Stomach (tissue), 9 donors: Measurements from ENCODE around the gene TKTL1. TPM values are rescaled to one million over a fixed set of nuclear protein-coding genes. Genes with fewer than 3 reads are reported as not detected.

Experiments
- DNase-seq, 2 donors: peaks; one replicate each; pipeline versions ENCODE4 v3.0.0 to v3.0.0-alpha.2; 2013 to 2019
- H3K27ac ChIP-seq, 5 donors: fragments of 200-600 bp in 4 of 5; sonication (generic) in 4 of 5; one replicate each; pipeline ENCODE4 v1.5.1; 2013 to 2019; ENCODE audit warnings: mild to moderate bottlenecking in 1 of 5, moderate library complexity in 1 of 5
- H3K27me3 ChIP-seq, 3 donors: fragments of 200-600 bp; sonication (generic); one replicate each; pipeline ENCODE4 v1.5.1; 2017 to 2019; ENCODE audit warnings: mixed run types in 1 of 3
- H3K36me3 ChIP-seq, 4 donors: fragments of 200-600 bp; sonication (generic); 1 replicate in 3 of 4; 2 replicates in 1 of 4; pipeline ENCODE4 v1.5.1; 2016 to 2019
- H3K4me1 ChIP-seq, 4 donors: fragments of 200-600 bp; sonication (generic); one replicate each; pipeline ENCODE4 v1.5.1; 2016 to 2019
- H3K4me3 ChIP-seq, 4 donors: fragments of 200-600 bp; sonication (generic) in 3 of 4; one replicate each; pipeline ENCODE4 v1.5.1; 2016 to 2019; ENCODE audit warnings: mild to moderate bottlenecking in 1 of 4
- H3K9me3 ChIP-seq, 4 donors: fragments of 200-600 bp; sonication (generic); one replicate each; pipeline ENCODE4 v1.5.1; 2016 to 2019
- EP300 ChIP-seq: sonication (generic); formaldehyde crosslinking; IDR thresholded peaks from one replicate; pipeline ENCODE4 v1.6.1; 2017; ENCODE audit warnings: antibody characterized with exemption
- POLR2A ChIP-seq, 4 donors: fragments of 450-650 bp; IDR thresholded peaks; one replicate each; pipeline ENCODE4 v1.6.1; 2016; ENCODE audit warnings: antibody characterized with exemption in 4 of 4, control low read depth in 2 of 4, mild to moderate bottlenecking in 1 of 4, moderate library complexity in 1 of 4
- POLR2AphosphoS5 ChIP-seq, 3 donors: sonication (generic); formaldehyde crosslinking; IDR thresholded peaks; one replicate each; pipeline ENCODE4 v1.6.1; 2016; ENCODE audit warnings: antibody characterized with exemption in 3 of 3
- WGBS, 5 donors: extraction: QIAGEN DNeasy Blood & Tissue Kit in 3 of 5; methylation state at CpG; one replicate each; pipeline versions ENCODE4 v1.1.5 to v1.1.7; 2013 to 2018; 5-methylcytosine and 5-hydroxymethylcytosine counted together
- intact Hi-C: fragments of 100-400 bp; cut with DNase I; formaldehyde crosslinking; loops from one replicate; pipeline ENCODE4 v1.15.1; 2023; ENCODE audit warnings: low total_unique reads
- polyA plus RNA-seq, 3 donors: library from polyadenylated mRNA; stranded (reverse); fragments of 200-250 nt; gene quantifications; one replicate each; pipeline ENCODE4 v1.2.3, GENCODE V29; 2013
- total RNA-seq, 5 donors: library from RNA; depleted of rRNA; stranded (reverse); fragments of >200 nt; gene quantifications; one replicate each; pipeline versions ENCODE4 v1.1.0 to v1.2.3, GENCODE V29; 2014 to 2016
- TF ChIP-seq, protein P1 (sequence below), 7 experiments: fragments of 450-650 bp in 4 of 7; fragments of 200-600 bp in 3 of 7; sonication (generic) in 3 of 7; IDR thresholded peaks; one replicate each; pipeline ENCODE4 v1.5.1; 2016 to 2019; ENCODE audit warnings: antibody characterized with exemption in 7 of 7, control low read depth in 2 of 7, mild to moderate bottlenecking in 1 of 7
- donor health status: healthy with polysubstance abuse.
- donor health status: Bipolar disorder and iron deficiency.
- donor health status: healthy.

TKTL1 gene
- total and polyA plus RNA-seq, 8 donors: not detected

DNA sequence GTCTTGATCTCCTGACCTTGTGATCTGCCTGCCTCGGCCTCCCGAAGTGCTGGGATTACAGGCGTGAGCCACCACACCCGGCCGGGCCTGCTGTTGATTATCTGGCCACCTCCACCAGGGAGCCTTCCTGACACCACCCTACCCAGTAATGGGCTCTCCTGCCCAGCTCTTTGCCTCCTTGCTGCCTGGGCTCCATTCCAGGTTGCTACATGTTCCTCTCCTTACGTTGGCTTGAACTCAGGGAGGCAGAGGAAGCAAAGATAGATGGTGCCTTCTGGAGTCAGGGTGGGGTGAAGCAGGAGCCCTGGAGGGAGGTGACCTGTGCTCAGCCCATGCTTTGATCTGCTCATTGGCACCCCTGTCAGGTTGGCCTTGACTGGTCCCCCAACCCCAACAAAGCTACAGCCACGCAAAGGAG, 52.5 kb downstream of the TKTL1 start:
- DNase-seq: no peak
- intact Hi-C loops: no loop called here
- Histone ChIP-seq H3K4me3 (no peak overlapping the region), H3K27me3 (no peaks in the 10 kb centered on the region), H3K27ac (no peak overlapping the region), H3K36me3 (peaks cover 7 to 51% (median 49%) of the 10 kb centered on the region in 4 donors), H3K9me3 (no peaks in the 10 kb centered on the region), H3K4me1 (peaks cover 0 to 18% (median 5%) of the 10 kb centered on the region in 4 donors)
- TF ChIP-seq EP300: no peak
- no peak for TF ChIP-seq POLR2A (IDR thresholded peaks at IDR 0.05)
- no peak for TF ChIP-seq POLR2AphosphoS5 (IDR thresholded peaks at IDR 0.05)
- TF ChIP-seq, protein P1, sequence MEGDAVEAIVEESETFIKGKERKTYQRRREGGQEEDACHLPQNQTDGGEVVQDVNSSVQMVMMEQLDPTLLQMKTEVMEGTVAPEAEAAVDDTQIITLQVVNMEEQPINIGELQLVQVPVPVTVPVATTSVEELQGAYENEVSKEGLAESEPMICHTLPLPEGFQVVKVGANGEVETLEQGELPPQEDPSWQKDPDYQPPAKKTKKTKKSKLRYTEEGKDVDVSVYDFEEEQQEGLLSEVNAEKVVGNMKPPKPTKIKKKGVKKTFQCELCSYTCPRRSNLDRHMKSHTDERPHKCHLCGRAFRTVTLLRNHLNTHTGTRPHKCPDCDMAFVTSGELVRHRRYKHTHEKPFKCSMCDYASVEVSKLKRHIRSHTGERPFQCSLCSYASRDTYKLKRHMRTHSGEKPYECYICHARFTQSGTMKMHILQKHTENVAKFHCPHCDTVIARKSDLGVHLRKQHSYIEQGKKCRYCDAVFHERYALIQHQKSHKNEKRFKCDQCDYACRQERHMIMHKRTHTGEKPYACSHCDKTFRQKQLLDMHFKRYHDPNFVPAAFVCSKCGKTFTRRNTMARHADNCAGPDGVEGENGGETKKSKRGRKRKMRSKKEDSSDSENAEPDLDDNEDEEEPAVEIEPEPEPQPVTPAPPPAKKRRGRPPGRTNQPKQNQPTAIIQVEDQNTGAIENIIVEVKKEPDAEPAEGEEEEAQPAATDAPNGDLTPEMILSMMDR (IDR thresholded peaks at IDR 0.05): no peak
- 56 to 85% (median 66%) methylated on average over 2 to 7 of the region's 7 CpGs for WGBS, 5 donors

- H3K9me3 ChIP-seq: no peaks in the 10 kb centered on the region
- no peak for TF ChIP-seq POLR2AphosphoS5 (IDR thresholded peaks at IDR 0.05)
- TF ChIP-seq, protein P1 (IDR thresholded peaks at IDR 0.05): no peak
- no peak for TF ChIP-seq EP300
- no peak for TF ChIP-seq POLR2A (IDR thresholded peaks at IDR 0.05)
- no peaks in the 10 kb centered on the region for H3K27me3 ChIP-seq
- H3K36me3 ChIP-seq: peaks cover 13 to 58% (median 56%) of the 10 kb centered on the region in 4 donors
- 76 to 94% (median 90%) methylated on average over 8 to 24 of the region's 24 CpGs for WGBS, 5 donors
- H3K4me3 ChIP-seq: no peak overlapping the region
- peak overlapping the region in 1 of 5 donors; percentile 26 for H3K27ac ChIP-seq
- no peak for DNase-seq
- H3K4me1 ChIP-seq: peaks cover 0 to 18% (median 5%) of the 10 kb centered on the region in 4 donors
- intact Hi-C loops: no loop called here
Observed at GRCh38 chrX:154348646-154349358, 53.2 kb downstream of the TKTL1 start.

DNA sequence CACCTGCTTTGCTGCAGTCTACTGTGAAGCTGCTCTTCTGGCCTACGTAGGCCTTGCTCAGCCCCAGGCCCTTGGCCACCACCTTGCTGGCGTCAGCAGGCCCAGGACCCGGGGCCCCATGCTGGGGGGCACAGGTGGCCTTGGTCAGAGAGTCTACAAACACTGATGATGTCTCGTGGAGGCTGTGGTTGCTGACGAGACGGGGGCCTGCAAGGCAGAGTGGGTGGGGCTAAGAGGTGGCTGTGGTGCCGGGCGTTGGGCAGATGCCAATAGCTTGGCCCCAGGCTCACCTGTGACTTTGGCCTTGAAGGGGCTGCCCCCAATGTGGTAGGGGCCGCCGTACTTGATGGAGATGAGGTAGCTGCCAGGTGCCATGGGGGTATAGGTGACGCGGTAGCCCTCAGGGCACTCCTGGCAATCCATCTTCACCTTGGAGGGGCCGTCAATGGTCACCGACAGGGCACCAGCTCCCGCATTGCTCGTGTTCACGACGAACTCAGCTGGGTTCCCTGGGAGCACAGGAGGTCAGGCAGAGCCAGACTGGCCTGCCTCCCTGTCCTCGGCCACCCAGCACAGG, 53.9 kb downstream of the TKTL1 start:
- intact Hi-C loops: no loop called here
- DNase-seq: no peak
- peak overlapping the region in 1 of 5 donors; percentile 26 for H3K27ac ChIP-seq
- peaks cover 0 to 18% (median 5%) of the 10 kb centered on the region in 4 donors for H3K4me1 ChIP-seq
- H3K36me3 ChIP-seq: peaks cover 18 to 64% (median 62%) of the 10 kb centered on the region in 4 donors
- H3K27me3 ChIP-seq: no peaks in the 10 kb centered on the region
- 50 to 84% (median 77%) methylated on average over 2 to 19 of the region's 19 CpGs; no CpG with 5 or more reads in 1 of the 5 donors for WGBS, 5 donors
- no peak overlapping the region for H3K4me3 ChIP-seq
- TF ChIP-seq POLR2AphosphoS5 (IDR thresholded peaks at IDR 0.05) (peak in 1 of 3 donors; percentile 5), POLR2A (IDR thresholded peaks at IDR 0.05) (no peak)
- H3K9me3 ChIP-seq: no peaks in the 10 kb centered on the region

DNA sequence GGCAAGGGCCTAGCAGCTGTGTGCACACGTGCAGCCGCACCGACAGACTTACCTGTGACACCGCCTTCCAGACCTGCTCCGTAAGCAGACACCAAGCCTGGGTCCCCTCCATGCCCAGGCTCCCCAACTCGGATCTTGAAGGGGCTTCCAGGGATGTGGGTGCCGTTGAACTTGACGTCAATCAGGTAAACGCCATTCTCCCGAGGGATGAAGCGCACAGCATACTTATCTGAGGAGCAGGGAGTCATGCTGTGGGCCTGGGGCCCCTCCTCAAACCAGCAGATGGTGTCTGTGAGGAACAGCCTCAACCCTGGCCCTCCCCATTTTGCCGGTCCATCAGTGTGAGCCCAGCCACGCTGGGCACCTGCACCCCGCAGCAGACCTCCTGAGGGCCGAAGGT, 54.4 kb downstream of the TKTL1 start:
- intact Hi-C loops: no loop called here
- peak overlapping the region in 1 of 5 donors; percentile 26 for H3K27ac ChIP-seq
- H3K27me3 ChIP-seq: no peaks in the 10 kb centered on the region
- no peak for TF ChIP-seq POLR2AphosphoS5 (IDR thresholded peaks at IDR 0.05)
- TF ChIP-seq EP300: no peak
- TF ChIP-seq, protein P1 (IDR thresholded peaks at IDR 0.05): no peak
- DNase-seq: no peak
- no peak overlapping the region for H3K4me3 ChIP-seq
- H3K36me3 ChIP-seq: peaks cover 20 to 69% (median 67%) of the 10 kb centered on the region in 4 donors
- peaks cover 0 to 18% (median 5%) of the 10 kb centered on the region in 4 donors for H3K4me1 ChIP-seq
- WGBS, 5 donors: 72 to 100% (median 91%) methylated on average over 1 to 15 of the region's 15 CpGs
- H3K9me3 ChIP-seq: no peaks in the 10 kb centered on the region
